HUES48 (cell line): Measurements from ENCODE around the gene ZNF512B.
A peak's percentile ranks its signal among the peaks of the same experiment; 100 is the strongest.

ENCODE experiments used
- H3K27ac ChIP-seq: one replicate; pipeline ENCODE4 v1.7.0; 2013; ENCODE audit warnings: low read depth, low read length, inconsistent platforms
- H3K27me3 ChIP-seq: 2 replicates; pipeline ENCODE4 v1.6.1; 2013; ENCODE audit warnings: mild to moderate bottlenecking, low read length; ENCODE audit not compliant: control insufficient read depth, insufficient read depth
- H3K36me3 ChIP-seq: 2 replicates; pipeline ENCODE4 v1.6.1; 2013; ENCODE audit warnings: low read length; ENCODE audit not compliant: control insufficient read depth, insufficient read depth
- H3K4me1 ChIP-seq: 2 replicates; pipeline ENCODE4 v1.6.1; 2013; ENCODE audit warnings: mild to moderate bottlenecking, low read length; ENCODE audit not compliant: control insufficient read depth, insufficient read depth
- H3K4me3 ChIP-seq: 2 replicates; pipeline ENCODE4 v1.5.1; 2013; ENCODE audit warnings: mild to moderate bottlenecking, low read depth, low read length
- H3K9ac ChIP-seq: 2 replicates; pipeline ENCODE4 v1.6.1; 2013; ENCODE audit warnings: mild to moderate bottlenecking, low read depth, low read length, moderate library complexity
- H3K9me3 ChIP-seq: 2 replicates; pipeline ENCODE4 v1.6.1; 2013; ENCODE audit warnings: low read length; ENCODE audit not compliant: control insufficient read depth, insufficient read depth

Gene ZNF512B

DNA sequence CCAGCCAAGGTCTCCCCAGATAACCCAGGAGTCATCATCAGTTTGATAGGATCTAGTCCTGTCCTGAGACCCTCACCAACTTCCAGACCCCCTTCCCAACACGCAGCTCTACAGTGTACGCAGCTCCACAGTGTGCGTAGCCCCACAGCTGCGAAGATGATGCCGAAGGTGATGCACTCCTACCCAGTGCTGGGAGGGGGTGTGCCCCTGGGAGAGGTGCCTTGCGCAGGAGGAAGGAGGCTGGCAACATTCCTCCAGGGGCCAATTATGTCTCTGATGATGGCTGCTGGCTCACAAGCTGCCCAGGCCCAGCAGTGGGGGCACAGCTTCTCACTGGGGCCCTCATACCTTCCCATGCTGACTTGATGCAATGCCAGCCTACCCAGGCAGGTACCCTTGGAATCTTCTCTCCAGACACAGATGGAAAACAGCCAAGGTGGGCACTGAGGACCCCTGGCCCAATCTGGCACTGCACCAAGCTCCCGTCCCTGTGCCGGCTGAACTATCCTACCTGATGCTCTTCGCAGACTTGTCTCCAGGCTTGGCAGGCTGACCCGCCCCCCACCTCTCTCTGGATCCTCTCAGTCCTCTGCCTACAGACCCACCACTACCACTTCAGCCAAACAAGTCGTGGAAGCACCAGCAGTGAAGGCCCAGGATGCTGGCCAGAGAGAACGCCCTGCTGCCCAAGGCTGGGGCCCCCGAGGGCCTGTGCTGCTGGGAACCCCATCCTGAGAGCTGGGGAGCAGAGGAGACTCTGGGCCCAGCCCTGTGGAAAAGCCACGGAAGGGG is 1.4 kb downstream of the ZNF512B start:
- peak overlapping the region; percentile 49 for H3K27ac ChIP-seq

DNA sequence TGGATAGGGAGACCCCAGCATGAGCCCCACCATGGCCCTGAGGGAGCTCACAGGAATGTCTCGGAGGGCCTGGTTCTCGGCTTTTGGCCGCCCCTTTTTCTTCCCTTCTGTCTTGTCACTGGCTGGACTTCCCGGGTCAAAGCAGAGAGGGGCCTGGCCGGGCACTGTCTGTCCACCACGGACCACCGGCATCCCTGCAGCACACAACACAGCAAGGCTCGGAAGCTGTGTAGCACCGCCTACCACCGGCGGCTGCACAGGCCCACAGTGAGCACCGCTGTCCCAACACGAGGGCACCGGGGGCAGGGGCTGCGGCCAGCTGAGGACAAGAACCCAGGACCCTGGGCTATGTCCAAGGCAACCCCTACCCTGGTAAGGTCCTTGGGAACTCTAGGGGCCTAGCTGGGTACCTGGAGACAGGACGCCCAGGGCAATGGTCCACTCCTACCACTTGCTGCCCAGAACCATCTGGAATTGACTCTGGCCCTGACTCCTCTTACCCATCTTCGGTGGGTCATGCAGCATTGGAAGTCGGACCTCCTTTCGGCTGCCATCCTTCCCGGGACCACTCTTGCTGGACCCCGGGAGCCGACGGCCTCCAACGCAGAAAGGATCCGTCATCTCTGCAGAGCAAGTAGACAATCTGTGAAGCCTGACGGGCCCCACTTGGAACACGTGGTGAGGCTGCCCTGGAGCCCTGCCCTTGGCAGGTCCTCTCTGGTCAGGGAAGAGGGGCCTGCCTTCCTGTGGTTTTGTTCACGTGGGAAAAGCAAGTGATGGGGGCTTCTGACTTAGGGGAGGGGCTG is 2.2 kb downstream of the ZNF512B start:
- H3K27ac ChIP-seq = no peak overlapping the region
- H3K9me3 ChIP-seq = peaks cover 39% of the 10 kb centered on the region
- no peak overlapping the region for H3K4me3 ChIP-seq
- peaks cover 45% of the 10 kb centered on the region for H3K36me3 ChIP-seq
- no peaks in the 10 kb centered on the region for H3K27me3 ChIP-seq
- H3K9ac ChIP-seq = no peak overlapping the region
- H3K4me1 ChIP-seq = peaks cover 5% of the 10 kb centered on the region

More for the DNA sequence above, 1.4 kb downstream of the ZNF512B start:
- H3K4me1 ChIP-seq = peaks cover 5% of the 10 kb centered on the region
- no peak overlapping the region for H3K9ac ChIP-seq
- H3K27me3 ChIP-seq = no peaks in the 10 kb centered on the region
- peaks cover 38% of the 10 kb centered on the region for H3K9me3 ChIP-seq
- peaks cover 37% of the 10 kb centered on the region for H3K36me3 ChIP-seq
- H3K4me3 ChIP-seq = peak overlapping the region; percentile 77

DNA sequence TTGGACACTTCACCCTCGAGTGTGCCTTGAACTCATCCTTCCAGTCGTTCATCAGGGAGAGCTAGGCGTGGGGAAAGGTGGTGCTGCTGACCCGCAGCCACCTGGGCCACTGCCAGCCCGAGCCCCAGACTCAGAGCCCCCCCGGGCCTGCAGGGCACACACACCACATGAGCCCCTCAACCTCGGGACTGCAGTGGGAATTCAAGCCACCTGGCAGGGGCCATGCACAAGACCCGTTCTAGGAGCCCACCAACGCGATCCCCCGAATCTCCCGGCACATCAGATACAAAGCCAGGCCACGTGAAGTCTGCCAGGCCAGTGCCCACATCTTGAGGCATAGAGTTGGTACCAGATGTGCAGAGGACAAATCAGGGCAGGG is 2.8 kb downstream of the ZNF512B start:
- Histone ChIP-seq H3K36me3 (peaks cover 51% of the 10 kb centered on the region), H3K9ac (no peak overlapping the region), H3K27ac (no peak overlapping the region), H3K4me3 (no peak overlapping the region), H3K27me3 (no peaks in the 10 kb centered on the region), H3K4me1 (peaks cover 5% of the 10 kb centered on the region), H3K9me3 (peaks cover 39% of the 10 kb centered on the region)

DNA sequence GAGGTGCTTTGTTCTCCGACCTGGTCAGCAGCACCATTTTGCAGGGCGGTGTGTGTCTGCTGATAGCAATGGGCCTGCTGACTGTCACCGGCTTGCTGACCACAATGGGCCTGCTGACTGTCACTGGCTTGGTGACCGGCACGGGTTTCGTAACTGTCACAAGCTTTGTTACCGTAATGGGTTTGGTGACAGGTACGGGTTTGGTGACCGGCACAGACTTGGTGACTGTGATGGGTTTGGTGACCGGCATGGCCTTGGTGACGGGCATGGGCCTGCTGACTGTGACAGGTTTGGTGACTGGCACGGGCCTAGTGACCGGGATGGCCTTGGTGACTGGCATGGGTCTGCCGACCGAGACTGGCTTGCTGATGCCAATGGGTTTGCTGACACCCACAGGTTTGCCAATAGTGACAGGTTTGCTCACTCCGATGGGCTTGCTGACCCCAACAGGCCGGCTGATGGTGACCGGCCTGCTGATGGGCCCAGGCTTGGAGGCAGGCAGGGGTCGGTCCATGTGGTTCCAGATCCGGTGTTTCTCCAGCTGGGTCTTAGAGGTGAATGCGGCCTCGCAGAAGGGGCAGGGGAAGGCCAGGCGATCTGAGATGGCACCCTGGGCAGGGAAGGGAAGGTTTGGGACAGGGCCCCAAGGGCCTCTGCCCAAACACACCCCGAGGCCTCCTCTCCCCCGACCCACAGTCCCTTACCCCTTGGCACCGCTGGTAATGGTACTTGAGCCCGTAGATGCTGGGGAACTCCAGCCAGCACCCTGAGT is 3.4 kb downstream of the ZNF512B start:
- H3K9me3 ChIP-seq = peaks cover 39% of the 10 kb centered on the region
- no peak overlapping the region for H3K4me3 ChIP-seq
- peaks cover 5% of the 10 kb centered on the region for H3K4me1 ChIP-seq
- H3K27ac ChIP-seq = no peak overlapping the region
- no peak overlapping the region for H3K9ac ChIP-seq
- H3K27me3 ChIP-seq = no peaks in the 10 kb centered on the region
- peaks cover 57% of the 10 kb centered on the region for H3K36me3 ChIP-seq

- no peaks in the 10 kb centered on the region for H3K27me3 ChIP-seq
- H3K9me3 ChIP-seq = peaks cover 39% of the 10 kb centered on the region
- peaks cover 7% of the 10 kb centered on the region for H3K4me1 ChIP-seq
- H3K36me3 ChIP-seq = peaks cover 71% of the 10 kb centered on the region
- no peak overlapping the region for H3K4me3 ChIP-seq
- H3K27ac ChIP-seq = no peak overlapping the region
- no peak overlapping the region for H3K9ac ChIP-seq
Observed at GRCh38 chr20:63964412-63964811, 5.3 kb downstream of the ZNF512B start.

GRCh38 chr20:63963784-63964301 is 5.9 kb downstream of the ZNF512B start:
- Histone ChIP-seq H3K27me3 (no peaks in the 10 kb centered on the region), H3K4me3 (no peak overlapping the region), H3K9me3 (peaks cover 39% of the 10 kb centered on the region), H3K4me1 (peaks cover 11% of the 10 kb centered on the region), H3K9ac (no peak overlapping the region), H3K36me3 (peaks cover 73% of the 10 kb centered on the region), H3K27ac (no peak overlapping the region)

GRCh38 chr20:63963348-63963741 is 6.4 kb downstream of the ZNF512B start:
- Histone ChIP-seq H3K36me3 (peaks cover 73% of the 10 kb centered on the region), H3K9me3 (peaks cover 37% of the 10 kb centered on the region), H3K27ac (no peak overlapping the region), H3K9ac (no peak overlapping the region), H3K4me1 (peaks cover 12% of the 10 kb centered on the region; the same call in 1 of the 2 replicates), H3K4me3 (no peak overlapping the region), H3K27me3 (no peaks in the 10 kb centered on the region)

DNA sequence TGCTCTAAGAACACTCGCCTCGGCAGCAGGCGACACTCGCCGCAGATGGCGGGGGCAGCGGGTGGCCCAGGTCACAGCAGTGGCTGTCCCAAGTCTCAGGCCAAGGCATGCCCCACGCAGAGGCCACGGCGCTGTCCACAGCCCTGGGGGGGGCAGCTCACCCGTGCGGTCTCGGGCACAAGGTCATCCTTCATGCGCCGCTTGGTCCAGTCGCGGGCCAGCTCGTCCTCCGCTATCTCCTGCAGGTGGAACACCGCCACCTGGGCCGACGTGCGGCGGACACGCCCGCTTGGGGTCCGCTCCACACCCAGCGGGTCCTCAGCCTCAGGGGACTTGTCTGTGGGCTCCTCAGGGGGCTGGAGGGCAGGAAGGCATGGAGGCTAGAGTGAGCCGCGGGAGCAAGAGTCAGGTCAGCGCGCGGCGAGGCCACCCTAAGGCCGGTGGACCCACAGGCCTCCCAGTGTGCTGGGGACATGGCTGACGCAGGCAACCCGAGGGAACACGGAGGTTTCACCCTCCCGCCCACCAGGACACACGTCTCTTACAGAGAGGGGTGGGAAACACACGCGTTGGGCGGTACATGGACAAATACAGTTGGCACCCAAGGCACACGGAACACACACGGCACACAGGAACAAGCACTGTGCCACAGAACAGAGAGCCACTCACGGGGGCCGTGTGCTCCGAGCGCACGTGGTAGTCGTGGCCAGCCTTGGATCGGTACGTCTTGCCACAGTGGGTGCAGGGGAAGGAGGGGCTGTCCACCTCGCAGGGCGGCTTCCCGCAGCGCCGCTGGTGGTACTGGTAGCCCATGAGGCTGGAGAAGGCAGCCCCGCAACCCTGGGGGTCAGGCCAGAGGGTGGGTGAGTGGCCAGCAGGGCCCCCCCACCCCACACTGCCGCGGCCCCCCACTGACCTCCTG is 7.0 kb downstream of the ZNF512B start:
- H3K4me3 ChIP-seq = no peak overlapping the region
- peaks cover 17% of the 10 kb centered on the region; the same call in 1 of the 2 replicates for H3K4me1 ChIP-seq
- peaks cover 67% of the 10 kb centered on the region for H3K36me3 ChIP-seq
- H3K9me3 ChIP-seq = peaks cover 31% of the 10 kb centered on the region
- no peak overlapping the region for H3K9ac ChIP-seq
- H3K27me3 ChIP-seq = no peaks in the 10 kb centered on the region
- H3K27ac ChIP-seq = no peak overlapping the region

DNA sequence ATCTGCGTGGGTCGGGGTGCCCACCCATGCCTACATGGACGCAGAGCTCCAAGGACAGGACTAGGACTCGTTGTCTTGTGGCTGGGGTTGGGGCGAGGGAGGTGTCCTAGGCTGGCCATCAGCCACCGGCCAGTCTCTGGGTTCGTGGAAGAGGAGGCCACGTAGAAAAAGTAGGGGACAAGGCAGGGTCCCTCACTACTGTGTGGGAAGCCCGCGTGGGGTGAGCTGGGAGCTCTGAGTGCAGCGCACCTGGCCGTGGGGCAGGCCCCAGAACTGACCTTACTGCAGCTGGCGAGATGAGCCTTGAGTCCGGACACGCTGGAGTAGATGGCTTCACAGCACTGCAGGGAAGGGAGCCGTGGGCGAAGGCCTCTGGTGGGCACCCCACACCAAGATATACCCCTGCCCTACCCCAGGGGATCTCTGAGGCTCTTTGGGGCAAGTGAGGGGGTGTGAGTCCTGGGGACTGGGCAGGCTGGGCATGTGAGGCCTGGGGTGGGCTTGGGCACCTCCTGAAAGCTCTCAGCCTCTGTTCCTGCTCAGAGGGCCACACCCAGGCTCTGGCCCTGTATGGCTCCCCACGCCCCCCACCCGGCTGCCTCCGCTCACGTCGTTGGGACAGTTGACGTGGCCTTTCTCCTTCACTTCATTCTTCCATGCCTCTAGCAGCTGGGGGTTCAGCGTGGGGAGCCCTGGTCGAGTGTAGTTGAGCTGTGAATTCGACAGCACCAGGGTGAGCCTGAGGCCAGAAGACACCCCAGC is 7.9 kb downstream of the ZNF512B start:
- no peaks in the 10 kb centered on the region for H3K27me3 ChIP-seq
- H3K36me3 ChIP-seq = peaks cover 58% of the 10 kb centered on the region
- H3K27ac ChIP-seq = no peak overlapping the region
- H3K4me1 ChIP-seq = peaks cover 17% of the 10 kb centered on the region; the same call in 1 of the 2 replicates
- H3K4me3 ChIP-seq = no peak overlapping the region
- no peak overlapping the region for H3K9ac ChIP-seq
- peaks cover 23% of the 10 kb centered on the region for H3K9me3 ChIP-seq
